GM23338 (cell line): ENCODE results near the gene SBF2. TPM values are rescaled to one million over a fixed set of nuclear protein-coding genes. Genes with fewer than 3 reads are reported as not detected.

Experiments
- ATAC-seq: fragments of 200-7000 bp; cut with Tn5 transposase; 3 replicates; pipeline ENCODE4 v1.9.1; 2020
- DNase-seq: peaks from one replicate; pipeline ENCODE4 v3.0.0-alpha.2; 2015; ENCODE audit warnings: low spot score
- H2AFZ ChIP-seq: fragments of 200-600 bp; sonication (generic); 2 replicates; pipeline ENCODE4 v1.8.0; 2016; ENCODE audit warnings: antibody characterized with exemption, mild to moderate bottlenecking, moderate library complexity
- H3F3A ChIP-seq: fragments of 200-600 bp; sonication (generic); replicated peaks from 2 replicates; pipeline ENCODE4 v1.8.0; 2017; ENCODE audit warnings: antibody characterized with exemption, mixed run types, low read depth
- H3K27ac ChIP-seq: fragments of 200-600 bp; sonication (generic); 2 replicates; pipeline ENCODE4 v1.6.1; 2016; ENCODE audit warnings: low read depth
- H3K27me3 ChIP-seq: fragments of 200-600 bp; sonication (generic); 2 replicates; pipeline ENCODE4 v1.8.0; 2016; ENCODE audit warnings: mild to moderate bottlenecking, mixed run types, moderate library complexity; ENCODE audit not compliant: insufficient read depth
- H3K36me3 ChIP-seq: fragments of 200-600 bp; sonication (generic); 2 replicates; pipeline ENCODE4 v1.8.0; 2016; ENCODE audit warnings: mild to moderate bottlenecking; ENCODE audit not compliant: insufficient read depth
- H3K4me1 ChIP-seq: fragments of 200-600 bp; sonication (generic); 2 replicates; pipeline ENCODE4 v1.8.0; 2016; ENCODE audit warnings: mild to moderate bottlenecking, moderate library complexity; ENCODE audit not compliant: insufficient read depth
- H3K4me2 ChIP-seq: fragments of 200-600 bp; sonication (generic); 2 replicates; pipeline ENCODE4 v1.7.1; 2017; ENCODE audit warnings: mixed run types
- H3K4me3 ChIP-seq: fragments of 200-600 bp; sonication (generic); 2 replicates; pipeline ENCODE4 v1.6.1; 2016; ENCODE audit warnings: mixed run types
- H3K79me2 ChIP-seq: fragments of 200-600 bp; sonication (generic); replicated peaks from 2 replicates; pipeline ENCODE4 v1.8.0; 2017; ENCODE audit warnings: mild to moderate bottlenecking; ENCODE audit not compliant: insufficient read depth
- H3K9me2 ChIP-seq: fragments of 200-600 bp; sonication (generic); 2 replicates; pipeline ENCODE4 v1.8.0; 2017; ENCODE audit not compliant: insufficient read depth
- H4K20me1 ChIP-seq: fragments of 200-600 bp; sonication (generic); replicated peaks from 2 replicates; pipeline ENCODE4 v1.8.0; 2017; ENCODE audit warnings: mild to moderate bottlenecking; ENCODE audit not compliant: insufficient read depth
- H3K27ac Mint-ChIP-seq: 2 replicates; pipeline ENCODE4 v1.8.0; 2020; ENCODE audit warnings: inconsistent platforms, mild to moderate bottlenecking, moderate library complexity, mixed read lengths
- H3K27me3 Mint-ChIP-seq: 3 replicates; pipeline ENCODE4 v1.8.0; 2022; ENCODE audit warnings: low read depth, mild to moderate bottlenecking, moderate library complexity, mixed read lengths, inconsistent platforms; ENCODE audit not compliant: insufficient read depth, poor library complexity
- H3K36me3 Mint-ChIP-seq: 3 replicates; pipeline ENCODE4 v1.8.0; 2021; ENCODE audit warnings: low read depth, mild to moderate bottlenecking, inconsistent platforms, moderate library complexity, mixed read lengths
- H3K4me1 Mint-ChIP-seq: 3 replicates; pipeline ENCODE4 v1.8.0; 2020; ENCODE audit warnings: mild to moderate bottlenecking, inconsistent platforms, mixed read lengths
- H3K4me3 Mint-ChIP-seq: 3 replicates; pipeline ENCODE4 v1.8.0; 2021; ENCODE audit warnings: moderate library complexity, mild to moderate bottlenecking, inconsistent platforms, mixed read lengths
- H3K9me3 Mint-ChIP-seq: 3 replicates; pipeline ENCODE4 v1.8.0; 2020; ENCODE audit warnings: moderate library complexity, mild to moderate bottlenecking, inconsistent platforms, mixed read lengths
- polyA plus RNA-seq: library from polyadenylated mRNA; unstranded; fragments of >200 nt; fragmentation: Nextera tagmentation; extraction: Ambion mirVana; gene quantifications from 2 replicates; pipeline ENCODE4 v1.2.1, GENCODE V29; 2016
- total RNA-seq: library from RNA; depleted of rRNA; stranded (reverse); fragments of >200 nt; shearing (Covaris generic); gene quantifications from 2 replicates; pipeline ENCODE4 v1.2.3, GENCODE V29; 2014
- TF ChIP-seq, protein P1 (sequence below), 2 experiments: fragments of 200-600 bp in 1 of 2; sonication (generic) in 1 of 2; conservative IDR thresholded peaks; 2 replicates each; pipeline versions ENCODE4 v1.5.1 to v1.6.1; 2016 to 2017; ENCODE audit warnings: antibody characterized with exemption in 2 of 2, low read depth in 2 of 2, mild to moderate bottlenecking in 2 of 2, moderate library complexity in 1 of 2
- TF ChIP-seq, protein P2 (sequence below): fragments of 250-450 bp; sonication (Bioruptor Pico); IDR thresholded peaks from 2 replicates; pipeline ENCODE4 v1.5.0; 2020; ENCODE audit warnings: mild to moderate bottlenecking, moderate library complexity

The SBF2 gene
- total and polyA plus RNA-seq, 2 experiments from 2014 or later: 25.6 to 53.5 TPM

DNA sequence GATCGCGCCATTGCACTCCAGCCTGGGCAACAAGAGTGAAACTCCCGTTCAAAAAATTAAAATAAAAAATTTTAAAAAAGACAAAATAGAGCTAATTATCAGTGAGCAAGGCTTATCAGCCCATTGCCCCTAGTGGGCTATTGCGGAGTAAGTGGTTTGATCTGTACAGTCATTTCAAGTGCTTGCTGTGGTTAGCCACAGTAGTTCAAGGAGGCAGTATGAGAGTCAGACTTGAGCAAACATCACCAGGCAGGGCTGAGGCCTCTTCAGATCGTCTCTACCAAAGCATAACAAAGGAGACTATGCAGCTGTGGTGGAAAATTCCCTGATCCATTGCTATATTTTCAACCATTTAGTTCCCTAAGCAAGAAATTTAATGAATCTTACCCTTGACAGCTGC, 4.3 kb upstream of the SBF2 start:
- Mint-ChIP-seq H3K27me3 (peaks cover 21% of the 10 kb centered on the region), H3K27ac (no peak overlapping the region), H3K4me1 (peaks cover 27% of the 10 kb centered on the region), H3K36me3 (peaks cover 27% of the 10 kb centered on the region), H3K9me3 (no peaks in the 10 kb centered on the region; the same call in 1 of the 3 replicates), H3K4me3 (no peak overlapping the region)
- Histone ChIP-seq H4K20me1 (no peaks in the 10 kb centered on the region), H3K4me3 (no peak overlapping the region), H2AFZ (no peak overlapping the region), H3F3A (peaks cover 4% of the 10 kb centered on the region), H3K79me2 (peaks cover under 1% of the 10 kb centered on the region; the same call in 1 of the 2 replicates), H3K27ac (no peak overlapping the region), H3K4me1 (peaks cover 30% of the 10 kb centered on the region), H3K4me2 (no peak overlapping the region), H3K27me3 (peaks cover 35% of the 10 kb centered on the region), H3K9me2 (no peaks in the 10 kb centered on the region), H3K36me3 (no peaks in the 10 kb centered on the region)
- DNase-seq (no peak), ATAC-seq (no peak)
- TF ChIP-seq, protein P1, sequence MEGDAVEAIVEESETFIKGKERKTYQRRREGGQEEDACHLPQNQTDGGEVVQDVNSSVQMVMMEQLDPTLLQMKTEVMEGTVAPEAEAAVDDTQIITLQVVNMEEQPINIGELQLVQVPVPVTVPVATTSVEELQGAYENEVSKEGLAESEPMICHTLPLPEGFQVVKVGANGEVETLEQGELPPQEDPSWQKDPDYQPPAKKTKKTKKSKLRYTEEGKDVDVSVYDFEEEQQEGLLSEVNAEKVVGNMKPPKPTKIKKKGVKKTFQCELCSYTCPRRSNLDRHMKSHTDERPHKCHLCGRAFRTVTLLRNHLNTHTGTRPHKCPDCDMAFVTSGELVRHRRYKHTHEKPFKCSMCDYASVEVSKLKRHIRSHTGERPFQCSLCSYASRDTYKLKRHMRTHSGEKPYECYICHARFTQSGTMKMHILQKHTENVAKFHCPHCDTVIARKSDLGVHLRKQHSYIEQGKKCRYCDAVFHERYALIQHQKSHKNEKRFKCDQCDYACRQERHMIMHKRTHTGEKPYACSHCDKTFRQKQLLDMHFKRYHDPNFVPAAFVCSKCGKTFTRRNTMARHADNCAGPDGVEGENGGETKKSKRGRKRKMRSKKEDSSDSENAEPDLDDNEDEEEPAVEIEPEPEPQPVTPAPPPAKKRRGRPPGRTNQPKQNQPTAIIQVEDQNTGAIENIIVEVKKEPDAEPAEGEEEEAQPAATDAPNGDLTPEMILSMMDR (conservative IDR thresholded peaks at IDR 0.05; ENCODE audit: low read depth in 2 of 2): 0 out of 4 replicates have a peak, but pooled peaks of 1 of the 2 experiments have one; percentile 24
- TF ChIP-seq, protein P2, sequence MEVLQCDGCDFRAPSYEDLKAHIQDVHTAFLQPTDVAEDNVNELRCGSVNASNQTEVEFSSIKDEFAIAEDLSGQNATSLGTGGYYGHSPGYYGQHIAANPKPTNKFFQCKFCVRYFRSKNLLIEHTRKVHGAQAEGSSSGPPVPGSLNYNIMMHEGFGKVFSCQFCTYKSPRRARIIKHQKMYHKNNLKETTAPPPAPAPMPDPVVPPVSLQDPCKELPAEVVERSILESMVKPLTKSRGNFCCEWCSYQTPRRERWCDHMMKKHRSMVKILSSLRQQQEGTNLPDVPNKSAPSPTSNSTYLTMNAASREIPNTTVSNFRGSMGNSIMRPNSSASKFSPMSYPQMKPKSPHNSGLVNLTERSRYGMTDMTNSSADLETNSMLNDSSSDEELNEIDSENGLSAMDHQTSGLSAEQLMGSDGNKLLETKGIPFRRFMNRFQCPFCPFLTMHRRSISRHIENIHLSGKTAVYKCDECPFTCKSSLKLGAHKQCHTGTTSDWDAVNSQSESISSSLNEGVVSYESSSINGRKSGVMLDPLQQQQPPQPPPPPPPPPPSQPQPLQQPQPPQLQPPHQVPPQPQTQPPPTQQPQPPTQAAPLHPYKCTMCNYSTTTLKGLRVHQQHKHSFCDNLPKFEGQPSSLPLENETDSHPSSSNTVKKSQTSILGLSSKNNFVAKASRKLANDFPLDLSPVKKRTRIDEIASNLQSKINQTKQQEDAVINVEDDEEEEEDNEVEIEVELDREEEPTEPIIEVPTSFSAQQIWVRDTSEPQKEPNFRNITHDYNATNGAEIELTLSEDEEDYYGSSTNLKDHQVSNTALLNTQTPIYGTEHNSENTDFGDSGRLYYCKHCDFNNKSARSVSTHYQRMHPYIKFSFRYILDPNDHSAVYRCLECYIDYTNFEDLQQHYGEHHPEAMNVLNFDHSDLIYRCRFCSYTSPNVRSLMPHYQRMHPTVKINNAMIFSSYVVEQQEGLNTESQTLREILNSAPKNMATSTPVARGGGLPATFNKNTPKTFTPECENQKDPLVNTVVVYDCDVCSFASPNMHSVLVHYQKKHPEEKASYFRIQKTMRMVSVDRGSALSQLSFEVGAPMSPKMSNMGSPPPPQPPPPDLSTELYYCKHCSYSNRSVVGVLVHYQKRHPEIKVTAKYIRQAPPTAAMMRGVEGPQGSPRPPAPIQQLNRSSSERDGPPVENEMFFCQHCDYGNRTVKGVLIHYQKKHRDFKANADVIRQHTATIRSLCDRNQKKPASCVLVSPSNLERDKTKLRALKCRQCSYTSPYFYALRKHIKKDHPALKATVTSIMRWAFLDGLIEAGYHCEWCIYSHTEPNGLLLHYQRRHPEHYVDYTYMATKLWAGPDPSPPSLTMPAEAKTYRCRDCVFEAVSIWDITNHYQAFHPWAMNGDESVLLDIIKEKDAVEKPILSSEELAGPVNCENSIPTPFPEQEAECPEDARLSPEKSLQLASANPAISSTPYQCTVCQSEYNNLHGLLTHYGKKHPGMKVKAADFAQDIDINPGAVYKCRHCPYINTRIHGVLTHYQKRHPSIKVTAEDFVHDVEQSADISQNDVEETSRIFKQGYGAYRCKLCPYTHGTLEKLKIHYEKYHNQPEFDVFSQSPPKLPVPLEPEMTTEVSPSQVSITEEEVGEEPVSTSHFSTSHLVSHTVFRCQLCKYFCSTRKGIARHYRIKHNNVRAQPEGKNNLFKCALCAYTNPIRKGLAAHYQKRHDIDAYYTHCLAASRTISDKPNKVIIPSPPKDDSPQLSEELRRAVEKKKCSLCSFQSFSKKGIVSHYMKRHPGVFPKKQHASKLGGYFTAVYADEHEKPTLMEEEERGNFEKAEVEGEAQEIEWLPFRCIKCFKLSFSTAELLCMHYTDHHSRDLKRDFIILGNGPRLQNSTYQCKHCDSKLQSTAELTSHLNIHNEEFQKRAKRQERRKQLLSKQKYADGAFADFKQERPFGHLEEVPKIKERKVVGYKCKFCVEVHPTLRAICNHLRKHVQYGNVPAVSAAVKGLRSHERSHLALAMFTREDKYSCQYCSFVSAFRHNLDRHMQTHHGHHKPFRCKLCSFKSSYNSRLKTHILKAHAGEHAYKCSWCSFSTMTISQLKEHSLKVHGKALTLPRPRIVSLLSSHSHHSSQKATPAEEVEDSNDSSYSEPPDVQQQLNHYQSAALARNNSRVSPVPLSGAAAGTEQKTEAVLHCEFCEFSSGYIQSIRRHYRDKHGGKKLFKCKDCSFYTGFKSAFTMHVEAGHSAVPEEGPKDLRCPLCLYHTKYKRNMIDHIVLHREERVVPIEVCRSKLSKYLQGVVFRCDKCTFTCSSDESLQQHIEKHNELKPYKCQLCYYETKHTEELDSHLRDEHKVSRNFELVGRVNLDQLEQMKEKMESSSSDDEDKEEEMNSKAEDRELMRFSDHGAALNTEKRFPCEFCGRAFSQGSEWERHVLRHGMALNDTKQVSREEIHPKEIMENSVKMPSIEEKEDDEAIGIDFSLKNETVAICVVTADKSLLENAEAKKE: no peak
